Activated CD8-positive, alpha-beta memory T cell treated with anti-CD3 and anti-CD28 coated beads for 48 hours (primary cell): ENCODE results near the gene ASTN1.

Experiments
- DNase-seq, 3 experiments: peaks; one replicate each; pipeline ENCODE4 v3.0.0-alpha.2; 2020; ENCODE audit warnings: low read depth in 2 of 3, low spot score in 2 of 3

The ASTN1 gene

GRCh38 chr1:176843352-176844297 is 320.9 kb downstream of the ASTN1 start:
- no peak for DNase-seq

- no peak for DNase-seq
These were observed 323.3 kb downstream of the ASTN1 start for GRCh38 chr1:176841238-176841637.

- no peak for DNase-seq
These were observed 325.3 kb downstream of the ASTN1 start for GRCh38 chr1:176839216-176839615.

- DNase-seq = no peak
These were observed 326.1 kb downstream of the ASTN1 start for GRCh38 chr1:176838276-176838995.

- DNase-seq = no peak
These were observed 326.8 kb downstream of the ASTN1 start for GRCh38 chr1:176837708-176838107.

- DNase-seq = no peak
These were observed 333.4 kb downstream of the ASTN1 start for GRCh38 chr1:176831150-176831549.

- no peak for DNase-seq
These were observed 335.3 kb downstream of the ASTN1 start for GRCh38 chr1:176829261-176829660.

- DNase-seq = no peak
These were observed 338.2 kb downstream of the ASTN1 start for GRCh38 chr1:176826265-176826664.

- no peak for DNase-seq
These were observed 344.0 kb downstream of the ASTN1 start for GRCh38 chr1:176820391-176821031.

GRCh38 chr1:176816232-176816631 is 348.3 kb downstream of the ASTN1 start:
- no peak for DNase-seq

- no peak for DNase-seq
These were observed 348.9 kb downstream of the ASTN1 start for GRCh38 chr1:176815621-176816020.

GRCh38 chr1:176811511-176812288 is 352.8 kb downstream of the ASTN1 start:
- DNase-seq = no peak

- DNase-seq = no peak
These were observed 355.2 kb downstream of the ASTN1 start for GRCh38 chr1:176809292-176809691.
